ENCODE results near the gene FNIP1. TPM values are rescaled to one million over a fixed set of nuclear protein-coding genes. Genes with fewer than 3 reads are reported as not detected.
A peak's percentile ranks its signal among the peaks of the same experiment; 100 is the strongest.
"Not testable (repeated sequence)": the region's sequence is repeated elsewhere in the genome, so short reads cannot be mapped to it uniquely, and the experiment has no call there.

Gene FNIP1
- polyA plus RNA-seq, 4 donors: 13.8 to 21.6 (median 15.5) TPM

DNA sequence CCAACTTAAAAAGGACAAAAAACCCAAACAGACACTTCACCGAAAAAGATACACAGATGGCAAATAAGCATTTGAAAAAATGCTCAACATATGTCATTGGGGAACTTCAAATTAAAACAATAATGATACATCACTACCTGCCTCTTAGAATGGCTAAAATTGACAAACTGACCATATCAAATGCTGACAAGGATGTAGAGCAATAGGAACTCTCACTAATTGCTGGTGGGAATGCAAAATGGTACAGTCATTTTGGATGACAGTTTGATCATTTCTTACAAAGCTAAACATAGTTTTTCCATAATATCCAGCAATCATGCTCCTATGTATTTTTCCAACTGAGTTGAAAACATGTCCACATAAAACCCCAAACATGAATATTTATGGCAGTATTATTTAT, 102.9 kb downstream of the FNIP1 start:
- no peak for DNase-seq (ENCODE audit: low read depth in 4 of 4, low spot score in 2 of 4)

- DNase-seq (ENCODE audit: low read depth in 4 of 4, low spot score in 2 of 4): no peak
Observed at GRCh38 chr5:131685516-131686171, 111.2 kb downstream of the FNIP1 start.

DNA sequence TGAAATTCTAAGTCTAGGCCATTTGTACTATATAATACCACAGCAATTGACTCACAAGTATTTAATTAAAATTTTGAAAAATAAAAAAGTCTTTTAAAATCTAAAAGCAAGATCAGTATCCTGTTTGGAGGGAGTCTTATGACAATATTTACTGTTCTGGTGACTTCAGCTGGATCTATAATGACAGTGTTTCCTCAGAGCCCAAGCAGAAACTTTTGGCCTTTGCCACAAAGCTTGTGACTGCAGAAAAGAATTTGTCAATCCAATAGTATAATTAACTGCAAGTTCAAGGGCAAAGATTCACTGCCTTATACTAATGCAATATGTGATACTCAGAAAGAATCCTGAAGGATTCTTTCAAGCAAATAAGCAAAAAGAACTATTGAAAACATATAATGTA, 112.2 kb downstream of the FNIP1 start:
- DNase-seq (ENCODE audit: low read depth in 4 of 4, low spot score in 2 of 4): no peak

GRCh38 chr5:131684051-131684450, 112.8 kb downstream of the FNIP1 start:
- DNase-seq (ENCODE audit: low read depth in 4 of 4, low spot score in 2 of 4): no peak

GRCh38 chr5:131682826-131683225, 114.0 kb downstream of the FNIP1 start:
- DNase-seq (ENCODE audit: low read depth in 4 of 4, low spot score in 2 of 4): no peak

GRCh38 chr5:131682175-131682574, 114.6 kb downstream of the FNIP1 start:
- no peak for DNase-seq (ENCODE audit: low read depth in 4 of 4, low spot score in 2 of 4)

DNA sequence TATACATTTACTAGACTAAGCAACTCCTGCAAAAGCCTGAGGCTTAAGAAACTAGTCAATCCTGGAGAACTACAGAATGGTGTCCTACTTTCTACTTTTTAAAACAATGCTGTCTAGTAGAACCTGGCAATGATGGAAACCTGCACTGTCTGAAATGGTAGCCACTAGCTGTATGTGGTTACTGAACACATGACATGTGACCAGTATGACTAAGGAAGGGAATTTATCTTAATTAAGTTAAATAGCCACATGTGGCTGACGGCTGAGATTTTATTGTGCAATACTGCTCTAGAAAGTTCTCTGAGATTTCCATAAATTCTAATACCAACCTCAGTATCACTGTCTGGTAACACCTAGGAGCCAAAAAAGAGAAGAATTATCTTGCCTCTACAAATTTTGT, 116.9 kb downstream of the FNIP1 start:
- no peak for DNase-seq (ENCODE audit: low read depth in 4 of 4, low spot score in 2 of 4)

DNA sequence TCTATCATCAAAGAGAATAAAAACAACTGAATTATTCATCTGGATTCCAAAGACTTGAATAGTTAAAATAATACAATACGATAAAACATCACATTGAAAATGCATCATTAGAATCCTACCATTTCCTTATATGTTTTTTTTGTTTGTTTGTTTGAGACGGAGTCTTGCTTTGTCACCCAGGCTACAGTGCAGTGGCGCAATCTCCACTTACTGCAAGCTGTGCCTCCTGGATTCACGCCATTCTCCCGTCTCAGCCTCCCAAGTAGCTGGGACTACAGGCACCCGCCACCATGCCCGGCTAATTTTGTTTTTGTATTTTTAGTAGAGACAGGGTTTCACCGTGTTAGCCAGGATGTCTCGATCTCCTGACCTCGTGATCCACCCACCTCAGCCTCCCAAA, 118.5 kb downstream of the FNIP1 start:
- not testable (repeated sequence) for DNase-seq (ENCODE audit: low read depth in 4 of 4, low spot score in 2 of 4)

GRCh38 chr5:131677115-131677514, 119.7 kb downstream of the FNIP1 start:
- no peak for DNase-seq (ENCODE audit: low read depth in 4 of 4, low spot score in 2 of 4)

- no peak for DNase-seq (ENCODE audit: low read depth in 4 of 4, low spot score in 2 of 4)
Observed at GRCh38 chr5:131672776-131673175, 124.0 kb downstream of the FNIP1 start.

GRCh38 chr5:131671994-131672655, 124.7 kb downstream of the FNIP1 start:
- DNase-seq (ENCODE audit: low read depth in 4 of 4, low spot score in 2 of 4): peak; percentile 6 to 28 (median 24)

DNA sequence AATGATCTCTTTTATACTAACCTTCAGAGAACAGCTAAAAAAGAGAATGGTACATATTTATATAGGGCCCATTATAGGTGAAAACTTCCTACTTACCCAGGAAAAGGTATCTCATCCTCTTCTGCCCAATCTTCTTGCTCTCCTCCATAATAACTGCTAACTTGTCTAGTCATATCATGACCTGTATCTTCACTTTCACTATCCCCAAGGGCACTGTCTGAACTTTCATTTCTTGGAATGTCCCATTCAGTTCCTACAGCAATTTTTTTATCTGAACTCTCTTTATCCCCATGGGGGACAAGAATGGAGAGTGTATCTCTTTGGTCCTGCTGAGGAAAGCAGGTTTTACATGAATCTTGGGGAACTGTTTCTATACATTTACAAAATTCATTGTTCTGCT, 125.4 kb downstream of the FNIP1 start:
- no peak for DNase-seq (ENCODE audit: low read depth in 4 of 4, low spot score in 2 of 4)

DNA sequence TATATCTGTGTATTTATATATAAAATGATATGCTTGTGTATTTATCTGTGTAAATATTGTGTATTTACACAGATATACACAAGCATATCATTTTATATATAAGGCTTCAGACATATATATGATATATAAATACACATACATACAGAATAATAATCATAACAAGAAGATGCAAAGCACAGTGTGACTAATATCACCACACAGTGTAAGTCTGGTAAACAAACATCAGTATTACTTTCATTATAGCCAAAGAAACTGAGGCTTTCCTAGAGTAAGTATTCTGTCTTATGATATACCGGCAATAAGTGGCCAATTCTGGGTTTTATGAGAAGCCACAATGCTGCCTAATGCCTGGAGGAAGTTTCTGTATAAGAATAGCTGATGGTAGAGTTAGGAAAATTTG, 131.9 kb downstream of the FNIP1 start:
- DNase-seq (ENCODE audit: low read depth in 4 of 4, low spot score in 2 of 4): no peak

DNA sequence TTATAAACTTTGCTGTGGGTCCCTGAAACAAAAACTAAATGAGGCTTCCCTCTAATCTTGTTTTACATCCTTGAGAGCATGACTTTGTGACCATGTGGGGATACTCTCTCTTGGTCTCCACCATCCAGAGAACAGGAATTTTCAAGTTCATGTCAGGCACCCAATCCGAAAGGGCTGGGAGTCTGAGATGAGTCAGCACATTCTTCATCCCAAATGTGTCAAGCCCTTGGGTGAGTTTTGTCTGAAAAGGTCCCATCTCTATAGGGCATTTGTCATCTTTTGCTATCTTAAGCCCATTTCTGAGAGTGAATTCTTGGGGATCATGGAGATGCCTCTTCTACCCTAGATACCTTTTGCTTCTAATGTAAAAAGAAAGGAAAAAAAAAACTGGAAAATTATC, 134.9 kb downstream of the FNIP1 start:
- DNase-seq (ENCODE audit: low read depth in 4 of 4, low spot score in 2 of 4): no peak

GRCh38 chr5:131659841-131660240, 137.0 kb downstream of the FNIP1 start:
- no peak for DNase-seq (ENCODE audit: low read depth in 4 of 4, low spot score in 2 of 4)

DNA sequence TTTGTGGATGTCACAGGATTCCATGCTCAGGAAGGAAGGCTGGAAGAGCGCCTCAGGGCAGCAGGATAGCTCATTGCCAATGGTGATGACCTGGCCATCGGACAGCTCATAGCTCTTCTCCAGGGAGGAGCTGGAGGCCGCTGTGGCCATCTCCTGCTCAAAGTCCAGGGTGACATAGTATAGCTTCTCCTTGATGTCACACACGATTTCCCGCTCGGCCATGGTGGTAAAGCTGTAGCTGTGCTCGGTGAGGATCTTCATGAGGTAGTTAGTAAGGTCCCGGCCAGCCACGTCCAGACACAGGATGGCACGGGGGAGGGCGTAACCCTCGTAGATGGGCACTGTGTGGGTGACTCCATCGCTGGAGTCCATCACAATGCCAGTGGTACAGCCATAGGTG, 137.5 kb downstream of the FNIP1 start:
- DNase-seq (ENCODE audit: low read depth in 4 of 4, low spot score in 2 of 4): no peak

GRCh38 chr5:131654776-131655175, 142.0 kb downstream of the FNIP1 start:
- no peak for DNase-seq (ENCODE audit: low read depth in 4 of 4, low spot score in 2 of 4)

GRCh38 chr5:131654309-131654708, 142.5 kb downstream of the FNIP1 start:
- no peak for DNase-seq (ENCODE audit: low read depth in 4 of 4, low spot score in 2 of 4)

GRCh38 chr5:131649161-131649560, 147.7 kb downstream of the FNIP1 start:
- no peak for DNase-seq (ENCODE audit: low read depth in 4 of 4, low spot score in 2 of 4)

- no peak for DNase-seq (ENCODE audit: low read depth in 4 of 4, low spot score in 2 of 4)
Observed at GRCh38 chr5:131647048-131647769, 149.6 kb downstream of the FNIP1 start.

DNA sequence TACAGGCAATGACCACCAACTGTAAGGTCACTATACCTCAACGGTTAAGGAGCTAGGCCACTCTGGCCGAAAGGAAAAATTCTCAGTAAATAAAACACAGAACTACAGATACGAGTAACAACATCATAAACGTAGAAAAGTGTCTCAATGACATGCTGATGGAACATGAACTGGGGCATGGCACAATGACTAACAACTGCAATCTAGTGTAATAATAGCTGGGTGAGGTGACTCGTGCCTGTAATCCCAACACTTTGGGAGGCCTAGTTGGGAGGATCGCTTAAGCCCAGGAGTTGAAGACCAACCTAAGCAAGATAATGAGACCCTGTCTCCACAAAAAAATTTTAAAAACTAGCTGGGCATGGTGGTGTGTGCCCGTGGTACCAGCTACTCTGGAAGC, 152.0 kb downstream of the FNIP1 start:
- DNase-seq (ENCODE audit: low read depth in 4 of 4, low spot score in 2 of 4): no peak

- DNase-seq (ENCODE audit: low read depth in 4 of 4, low spot score in 2 of 4): no peak
Observed at GRCh38 chr5:131644370-131644769, 152.4 kb downstream of the FNIP1 start.

All from left renal cortex interstitium (tissue), 4 donors.